ENCODE results near the gene PAFAH1B2. TPM values are rescaled to one million over a fixed set of nuclear protein-coding genes. Genes with fewer than 3 reads are reported as not detected.

Gene PAFAH1B2, protein sequence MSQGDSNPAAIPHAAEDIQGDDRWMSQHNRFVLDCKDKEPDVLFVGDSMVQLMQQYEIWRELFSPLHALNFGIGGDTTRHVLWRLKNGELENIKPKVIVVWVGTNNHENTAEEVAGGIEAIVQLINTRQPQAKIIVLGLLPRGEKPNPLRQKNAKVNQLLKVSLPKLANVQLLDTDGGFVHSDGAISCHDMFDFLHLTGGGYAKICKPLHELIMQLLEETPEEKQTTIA
- 85.4 to 98.0 TPM (median 90.5 TPM) in 3 replicates for total RNA-seq
- long read RNA-seq, full-length matches to known transcripts: 24 of 33 reads
- long read RNA-seq, partial matches to known transcripts: 6 of 33 reads
- long read RNA-seq, other reads (novel, unspliced or antisense): 3 of 33 reads

DNA sequence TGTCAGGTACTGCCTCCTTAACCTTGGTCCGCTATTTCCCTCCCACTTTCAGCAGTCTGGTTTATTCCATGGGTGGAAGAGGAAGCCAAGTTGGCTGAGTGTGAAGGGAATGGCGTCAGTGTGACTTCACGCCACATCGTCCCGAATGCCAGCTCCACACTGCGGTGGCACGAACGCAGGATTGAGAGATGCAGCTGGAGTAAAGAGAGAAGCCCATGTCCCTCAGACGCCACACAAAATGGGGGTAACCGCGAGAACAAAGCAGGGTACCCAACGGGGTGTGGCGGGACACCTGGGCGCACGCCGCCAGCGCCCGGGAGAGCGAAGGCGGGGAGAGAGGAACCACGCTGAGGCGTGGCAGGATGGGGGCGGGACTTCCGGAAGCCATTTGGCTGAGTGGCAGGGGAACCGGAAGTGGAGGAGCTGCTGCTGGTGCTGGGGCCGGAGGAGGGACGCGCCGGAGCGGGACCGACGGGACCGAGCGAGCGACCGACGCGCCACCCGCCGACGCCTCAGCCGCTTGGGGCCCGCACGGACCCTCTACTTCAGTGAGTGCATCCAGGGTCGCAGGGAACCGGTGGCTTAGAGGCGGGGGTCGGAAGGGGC lies at the start of gene PAFAH1B2:
Gene PAFAH1B2 (plus strand): TSS at position 417 of the 606 bp plus-strand sequence. CDS start 8,161 bp downstream, outside the sequence.
- no peaks in the 10 kb centered on the region for H3K9me3 Mint-ChIP-seq (ENCODE audit: low read depth)
- DNase-seq (ENCODE audit: low spot score): peak; percentile 96
- TF ChIP-seq, protein P1, sequence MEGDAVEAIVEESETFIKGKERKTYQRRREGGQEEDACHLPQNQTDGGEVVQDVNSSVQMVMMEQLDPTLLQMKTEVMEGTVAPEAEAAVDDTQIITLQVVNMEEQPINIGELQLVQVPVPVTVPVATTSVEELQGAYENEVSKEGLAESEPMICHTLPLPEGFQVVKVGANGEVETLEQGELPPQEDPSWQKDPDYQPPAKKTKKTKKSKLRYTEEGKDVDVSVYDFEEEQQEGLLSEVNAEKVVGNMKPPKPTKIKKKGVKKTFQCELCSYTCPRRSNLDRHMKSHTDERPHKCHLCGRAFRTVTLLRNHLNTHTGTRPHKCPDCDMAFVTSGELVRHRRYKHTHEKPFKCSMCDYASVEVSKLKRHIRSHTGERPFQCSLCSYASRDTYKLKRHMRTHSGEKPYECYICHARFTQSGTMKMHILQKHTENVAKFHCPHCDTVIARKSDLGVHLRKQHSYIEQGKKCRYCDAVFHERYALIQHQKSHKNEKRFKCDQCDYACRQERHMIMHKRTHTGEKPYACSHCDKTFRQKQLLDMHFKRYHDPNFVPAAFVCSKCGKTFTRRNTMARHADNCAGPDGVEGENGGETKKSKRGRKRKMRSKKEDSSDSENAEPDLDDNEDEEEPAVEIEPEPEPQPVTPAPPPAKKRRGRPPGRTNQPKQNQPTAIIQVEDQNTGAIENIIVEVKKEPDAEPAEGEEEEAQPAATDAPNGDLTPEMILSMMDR (IDR thresholded peaks at IDR 0.05): no peak
- H3K36me3 Mint-ChIP-seq (ENCODE audit: low read depth): peaks cover 5% of the 10 kb centered on the region
- no peaks in the 10 kb centered on the region for H3K27me3 Mint-ChIP-seq (ENCODE audit: low read depth)
- H3K4me1 Mint-ChIP-seq (ENCODE audit: low read depth): peaks cover 40% of the 10 kb centered on the region
- H3K27ac Mint-ChIP-seq (ENCODE audit: unreplicated experiment): peak within 1 kb of the TSS; percentile 99
- peak within 1 kb of the TSS; percentile 97 for H3K4me3 Mint-ChIP-seq (ENCODE audit: unreplicated experiment)

DNA sequence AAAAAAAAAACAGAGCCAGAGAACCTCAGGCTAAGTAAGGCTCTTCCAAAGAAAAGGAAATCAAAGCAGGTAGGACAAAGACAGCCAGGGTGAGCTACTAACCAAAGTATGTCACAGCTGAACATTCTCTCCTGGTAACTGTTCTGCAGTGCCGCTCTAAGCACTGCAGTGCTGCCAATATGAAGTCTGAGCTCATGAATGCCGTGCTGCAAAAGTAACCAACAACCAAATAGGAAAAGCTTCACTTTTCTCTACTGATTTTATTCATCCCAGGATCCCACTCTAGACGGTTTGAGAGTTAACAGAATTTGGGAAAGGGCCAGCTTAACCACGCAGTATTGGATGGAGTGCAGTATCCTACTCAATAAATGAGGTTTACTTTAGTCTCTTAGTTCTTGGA lies 49.3 kb upstream of the PAFAH1B2 start:
- Mint-ChIP-seq H3K4me3 (ENCODE audit: unreplicated experiment) (no peak overlapping the region), H3K27me3 (ENCODE audit: low read depth) (no peaks in the 10 kb centered on the region), H3K27ac (ENCODE audit: unreplicated experiment) (no peak overlapping the region), H3K9me3 (ENCODE audit: low read depth) (no peaks in the 10 kb centered on the region), H3K36me3 (ENCODE audit: low read depth) (no peaks in the 10 kb centered on the region), H3K4me1 (ENCODE audit: low read depth) (peaks cover 61% of the 10 kb centered on the region)
- TF ChIP-seq, protein P1 (IDR thresholded peaks at IDR 0.05): no peak
- DNase-seq (ENCODE audit: low spot score): no peak

DNA sequence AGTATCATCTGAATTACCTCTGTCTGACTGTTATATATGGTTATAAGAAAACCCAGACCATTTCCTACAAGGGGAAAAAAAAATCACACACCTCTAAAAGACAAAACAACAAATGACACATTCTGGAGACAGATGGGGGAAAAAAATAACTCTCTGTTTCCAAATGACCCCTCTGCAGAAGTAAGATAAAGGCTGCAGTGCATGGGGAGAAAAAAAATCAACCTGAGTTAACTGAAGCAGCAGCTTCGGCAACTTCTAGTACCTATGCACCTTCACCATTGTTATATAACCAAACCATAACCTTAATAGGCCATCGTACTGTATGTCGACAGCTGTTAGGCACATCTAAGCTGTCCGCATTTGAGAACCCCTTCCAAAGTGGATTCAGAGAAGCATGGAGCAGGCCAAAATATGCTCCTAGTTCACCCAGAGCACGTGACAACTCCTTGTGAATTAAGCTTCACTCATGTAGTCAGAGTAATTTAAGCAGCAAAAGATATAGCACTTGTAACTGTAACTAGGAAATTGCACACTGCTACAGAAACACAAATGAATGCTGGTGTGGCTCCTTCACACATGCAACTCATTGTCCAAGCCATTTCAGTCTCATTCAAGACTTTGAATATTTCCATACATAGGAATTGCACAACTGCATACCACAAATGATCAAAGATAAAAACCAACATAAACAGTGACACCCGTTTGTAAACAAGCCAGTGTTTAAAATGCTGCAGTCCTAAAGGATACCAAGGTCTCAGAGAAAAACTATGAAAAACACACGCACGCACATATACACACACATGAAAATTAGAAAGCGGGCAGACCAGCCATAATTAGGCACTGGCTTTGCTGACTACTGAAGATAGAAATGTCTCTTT lies 48.6 kb upstream of the PAFAH1B2 start:
- Mint-ChIP-seq H3K9me3 (ENCODE audit: low read depth) (no peaks in the 10 kb centered on the region), H3K27ac (ENCODE audit: unreplicated experiment) (no peak overlapping the region), H3K4me3 (ENCODE audit: unreplicated experiment) (no peak overlapping the region), H3K4me1 (ENCODE audit: low read depth) (peaks cover 58% of the 10 kb centered on the region), H3K36me3 (ENCODE audit: low read depth) (no peaks in the 10 kb centered on the region), H3K27me3 (ENCODE audit: low read depth) (no peaks in the 10 kb centered on the region)
- no peak for DNase-seq (ENCODE audit: low spot score)
- TF ChIP-seq, protein P1 (IDR thresholded peaks at IDR 0.05): no peak

DNA sequence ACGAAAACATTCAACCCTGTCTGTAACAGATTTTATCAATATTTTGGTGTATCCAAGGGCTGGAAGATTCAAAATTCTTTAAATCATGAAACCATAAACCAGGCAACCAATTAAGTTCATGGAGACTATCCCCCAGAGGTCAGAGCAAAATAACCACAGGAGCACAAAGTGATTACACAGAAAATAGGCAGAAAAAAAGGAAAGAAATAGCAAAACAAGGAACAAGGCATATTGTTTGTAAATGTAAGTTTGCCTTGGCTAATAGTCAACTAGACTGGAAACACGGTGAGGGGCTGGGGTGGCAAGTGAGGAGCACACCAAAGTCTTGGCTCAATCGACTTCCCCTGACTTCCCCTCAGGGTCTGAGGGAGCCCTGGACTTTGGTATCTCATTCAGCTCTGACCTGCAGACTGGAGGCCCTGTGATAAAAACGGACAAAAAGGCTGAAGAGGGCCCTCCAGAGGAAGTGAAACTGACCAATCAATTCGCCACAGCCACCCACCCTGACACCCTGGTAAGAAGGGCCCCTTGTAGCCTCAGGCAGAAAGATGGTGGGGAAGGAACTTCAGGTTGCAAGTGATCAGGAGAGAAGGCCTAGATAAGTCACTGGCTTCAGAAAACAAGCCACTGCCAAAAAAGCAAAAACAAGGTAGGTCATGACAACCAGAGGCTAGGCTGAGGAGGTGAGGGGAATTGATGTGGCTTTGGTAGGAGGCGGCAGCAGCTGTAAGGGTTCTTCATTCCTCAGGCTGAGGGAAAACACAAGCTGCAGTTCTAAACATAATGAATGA lies 47.7 kb upstream of the PAFAH1B2 start:
- TF ChIP-seq, protein P1 (IDR thresholded peaks at IDR 0.05): no peak
- Mint-ChIP-seq H3K27ac (ENCODE audit: unreplicated experiment) (no peak overlapping the region), H3K9me3 (ENCODE audit: low read depth) (no peaks in the 10 kb centered on the region), H3K27me3 (ENCODE audit: low read depth) (no peaks in the 10 kb centered on the region), H3K4me1 (ENCODE audit: low read depth) (peaks cover 58% of the 10 kb centered on the region), H3K36me3 (ENCODE audit: low read depth) (no peaks in the 10 kb centered on the region), H3K4me3 (ENCODE audit: unreplicated experiment) (peak overlapping the region; percentile 93)
- DNase-seq (ENCODE audit: low spot score): no peak

All from chondrocyte (in vitro differentiated cells).